Measurements from ENCODE around the gene PDF.

The PDF gene

GRCh38 chr16:69277413-69277812 lies 53.0 kb downstream of the PDF start:
- no peak for DNase-seq (ENCODE audit: low spot score)

Measured in CD4-positive, alpha-beta T cell treated with Interleukin-2 at 100 ng/mL for 4 hours (primary cell).